GF-D8 (cell line): Measurements from ENCODE around the gene TANC1.

Source experiments
- DNase-seq: peaks from one replicate; lab custom pipeline; 2025; lab: John Stamatoyannopoulos, UW

TANC1 gene

GRCh38 chr2:159267921-159268320 lies 299.5 kb downstream of the TANC1 start:
- DNase-seq, result no peak

DNA sequence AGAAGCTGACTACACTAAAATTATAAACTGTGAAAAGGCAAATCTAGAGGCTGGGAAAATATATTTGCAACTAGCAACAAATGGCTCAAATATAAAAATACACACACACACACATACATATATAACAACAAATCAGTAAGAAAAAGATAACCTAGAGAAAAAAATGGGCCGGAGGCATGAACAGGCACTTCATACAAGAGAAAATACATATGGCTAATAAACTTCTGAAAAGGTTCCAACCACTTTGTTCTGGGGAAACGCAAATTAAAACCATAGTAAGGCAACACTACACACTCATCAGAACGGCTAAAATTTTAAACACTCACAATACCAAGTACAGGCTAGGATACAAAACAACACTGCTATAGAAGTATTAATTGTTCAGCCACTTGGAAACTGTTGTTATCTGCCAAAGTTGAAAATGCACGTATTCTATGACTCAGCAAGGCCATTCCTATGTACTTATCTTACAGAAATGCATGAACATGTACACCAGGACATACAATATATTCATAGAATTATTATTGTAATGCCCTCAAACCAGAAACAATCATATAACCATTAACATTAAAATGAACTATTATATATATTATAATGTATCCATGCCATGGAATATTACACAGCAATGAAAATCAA lies 302.4 kb downstream of the TANC1 start:
- no peak for DNase-seq

DNA sequence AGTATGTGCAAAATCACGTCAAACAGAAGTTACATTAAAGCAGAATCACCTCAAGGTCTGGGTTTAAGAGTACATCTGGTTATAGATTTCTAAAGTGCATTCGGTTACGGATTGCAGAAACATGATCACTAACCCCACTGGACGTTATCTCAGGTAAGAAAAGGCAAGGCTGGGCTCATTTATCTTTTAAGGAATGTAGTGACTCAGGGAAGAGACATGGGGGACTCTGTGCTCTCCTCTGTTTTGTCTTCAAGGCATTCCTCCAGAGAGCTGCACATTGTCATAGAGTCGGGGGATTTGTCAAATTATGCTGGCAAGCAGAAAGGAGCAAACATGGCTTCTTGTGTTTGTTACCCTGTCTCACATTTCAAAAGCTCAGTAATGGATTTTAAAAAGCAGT lies 303.7 kb downstream of the TANC1 start:
- DNase-seq, result no peak

DNA sequence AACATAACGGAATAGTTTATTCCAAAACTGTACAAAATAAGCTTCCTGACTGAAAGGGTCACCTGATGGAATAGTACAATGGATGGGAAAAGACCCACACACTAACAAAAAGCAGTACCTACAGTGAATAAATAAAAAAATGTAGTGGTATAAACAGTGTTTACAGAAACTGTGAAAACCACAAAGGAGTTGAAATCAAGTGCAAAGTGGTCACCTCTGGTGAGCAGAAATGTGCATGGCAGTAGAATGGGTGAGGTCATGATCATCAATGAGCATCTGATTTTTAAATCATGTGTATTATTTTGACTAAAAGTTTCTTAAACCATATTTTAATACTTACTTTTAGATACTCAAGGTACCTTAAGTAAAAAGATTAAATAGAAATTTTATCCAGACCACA lies 306.7 kb downstream of the TANC1 start:
- no peak for DNase-seq

DNA sequence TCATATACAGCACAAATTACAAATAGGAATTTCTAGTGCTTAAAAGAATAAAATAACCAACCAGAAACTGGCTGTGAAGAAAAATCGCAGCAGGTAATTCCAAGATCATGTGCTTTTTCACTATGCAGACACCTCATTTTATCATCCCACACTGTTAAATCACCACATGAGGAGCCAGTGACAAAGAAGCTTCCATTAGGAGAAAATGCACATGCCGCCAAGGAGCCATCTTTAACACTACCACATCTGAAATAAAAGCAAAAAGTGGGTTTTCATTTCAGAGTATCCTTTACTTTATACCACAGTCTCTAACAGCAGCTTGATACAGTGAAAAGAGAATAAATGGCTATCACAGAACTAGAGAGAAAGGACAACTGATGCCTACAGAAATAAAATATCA lies 311.3 kb downstream of the TANC1 start:
- DNase-seq, result no peak

GRCh38 chr2:159281002-159281401 lies 312.6 kb downstream of the TANC1 start:
- DNase-seq, result no peak
